Esophagus (tissue), 2 donors: ENCODE data around the gene CDCA5. TPM values are rescaled to one million over a fixed set of nuclear protein-coding genes. Genes with fewer than 3 reads are reported as not detected.

Source experiments
- H3K27ac ChIP-seq, 2 donors: one replicate each; pipeline ENCODE4 v1.5.1; 2013; ENCODE audit warnings: low read depth in 2 of 2, mild to moderate bottlenecking in 2 of 2, inconsistent platforms in 1 of 2, low read length in 1 of 2, moderate library complexity in 1 of 2
- H3K27me3 ChIP-seq, 2 donors: one replicate each; pipeline ENCODE4 v1.6.1; 2013; ENCODE audit warnings: low read length in 2 of 2, control low read depth in 1 of 2, mild to moderate bottlenecking in 1 of 2; ENCODE audit not compliant: insufficient read depth in 2 of 2, control insufficient read depth in 1 of 2
- H3K36me3 ChIP-seq, 2 donors: one replicate each; pipeline ENCODE4 v1.6.1; 2013; ENCODE audit warnings: low read length in 1 of 2; ENCODE audit not compliant: control insufficient read depth in 2 of 2, insufficient read depth in 2 of 2
- H3K4me1 ChIP-seq, 2 donors: one replicate each; pipeline ENCODE4 v1.6.1; 2013; ENCODE audit warnings: low read length in 1 of 2; ENCODE audit not compliant: control insufficient read depth in 2 of 2, insufficient read depth in 2 of 2
- H3K4me3 ChIP-seq, 2 donors: one replicate each; pipeline ENCODE4 v1.5.1; 2013; ENCODE audit warnings: low read length in 2 of 2, mild to moderate bottlenecking in 2 of 2, low read depth in 1 of 2, moderate library complexity in 1 of 2
- H3K9me3 ChIP-seq, 2 donors: one replicate each; pipeline ENCODE4 v1.6.1; 2013; ENCODE audit warnings: mild to moderate bottlenecking in 2 of 2, low read depth in 1 of 2, low read length in 1 of 2, moderate library complexity in 1 of 2; ENCODE audit not compliant: control insufficient read depth in 2 of 2, insufficient read depth in 1 of 2
- WGBS, 2 donors: extraction: QIAGEN DNeasy Blood & Tissue Kit; methylation state at CpG; one replicate each; pipeline ENCODE4 v1.1.7; 2013; 5-methylcytosine and 5-hydroxymethylcytosine counted together
- polyA plus RNA-seq, 2 donors: library from polyadenylated mRNA; stranded (reverse); fragments of 200-250 nt; gene quantifications; one replicate each; pipeline ENCODE4 v1.2.3, GENCODE V29; 2013
- donor health status: healthy with polysubstance abuse.
- donor health status: Bipolar disorder and iron deficiency.

CDCA5 gene
- polyA plus RNA-seq, 2 donors, result 4.3 to 8.8 TPM

DNA sequence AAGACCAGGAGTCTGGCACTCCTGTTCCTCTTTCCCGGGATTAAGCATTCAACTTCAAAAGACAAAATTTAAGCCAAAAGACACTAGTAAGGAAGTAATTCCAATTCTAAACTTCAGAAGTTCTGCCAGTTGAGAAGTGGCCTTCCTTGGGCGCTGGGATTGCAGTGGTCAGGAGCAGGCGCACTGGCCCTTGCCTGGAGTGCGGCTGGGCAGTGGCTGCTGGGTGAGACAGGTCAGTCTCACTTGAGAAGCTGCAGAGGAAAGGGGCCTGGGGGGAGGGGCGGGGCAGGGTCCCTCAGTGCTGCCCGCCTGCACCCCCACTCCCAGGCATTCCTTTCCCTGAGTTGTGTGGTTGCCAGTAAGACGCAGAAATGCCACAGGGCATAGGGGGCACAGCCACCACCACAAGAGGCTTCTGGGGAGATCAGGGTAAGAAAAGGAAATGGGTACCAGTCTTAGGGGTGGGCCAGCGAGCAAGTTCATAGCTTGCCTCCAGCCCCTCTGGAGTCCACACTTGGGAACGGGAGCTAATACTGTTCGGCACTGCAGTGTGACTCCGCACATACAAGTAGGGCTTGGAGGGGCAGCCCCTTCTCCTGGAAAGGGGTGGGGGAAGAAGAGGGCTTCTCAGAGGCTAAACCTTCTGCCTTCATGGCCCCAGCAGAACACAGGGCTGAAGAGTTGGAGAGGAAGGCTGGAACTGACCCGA, 43.8 kb upstream of the CDCA5 start:
- H3K4me3 ChIP-seq, result no peak overlapping the region
- WGBS, 2 donors, result 73 to 79% methylated on average over 12 of the region's 12 CpGs
- no peaks in the 10 kb centered on the region for H3K27me3 ChIP-seq
- H3K27ac ChIP-seq, result no peak overlapping the region
- H3K9me3 ChIP-seq, result no peaks in the 10 kb centered on the region
- H3K36me3 ChIP-seq, result peaks cover 38 to 61% of the 10 kb centered on the region in 2 donors
- H3K4me1 ChIP-seq, result peaks cover 0 to 6% of the 10 kb centered on the region in 2 donors

- no peak overlapping the region for H3K27ac ChIP-seq
- peaks cover 38 to 52% of the 10 kb centered on the region in 2 donors for H3K36me3 ChIP-seq
- 69 to 70% methylated on average over 6 of the region's 6 CpGs for WGBS, 2 donors
- H3K9me3 ChIP-seq, result no peaks in the 10 kb centered on the region
- no peaks in the 10 kb centered on the region for H3K27me3 ChIP-seq
- peaks cover 0 to 4% of the 10 kb centered on the region in 2 donors for H3K4me1 ChIP-seq
- H3K4me3 ChIP-seq, result no peak overlapping the region
These were observed 42.9 kb upstream of the CDCA5 start for GRCh38 chr11:65126624-65127274.

GRCh38 chr11:65125197-65126056, 41.6 kb upstream of the CDCA5 start:
- H3K4me1 ChIP-seq, result peaks cover 0 to 4% of the 10 kb centered on the region in 2 donors
- H3K4me3 ChIP-seq, result no peak overlapping the region
- H3K27me3 ChIP-seq, result no peaks in the 10 kb centered on the region
- no peaks in the 10 kb centered on the region for H3K9me3 ChIP-seq
- H3K36me3 ChIP-seq, result peaks cover 34 to 42% of the 10 kb centered on the region in 2 donors
- 87 to 88% methylated on average over 12 of the region's 12 CpGs for WGBS, 2 donors
- H3K27ac ChIP-seq, result no peak overlapping the region

GRCh38 chr11:65124480-65125196, 40.8 kb upstream of the CDCA5 start:
- Histone ChIP-seq H3K27ac (no peak overlapping the region), H3K4me1 (peaks cover 0 to 4% of the 10 kb centered on the region in 2 donors), H3K36me3 (peaks cover 28 to 42% of the 10 kb centered on the region in 2 donors), H3K4me3 (no peak overlapping the region), H3K9me3 (no peaks in the 10 kb centered on the region), H3K27me3 (no peaks in the 10 kb centered on the region)
- WGBS, 2 donors, result 87 to 92% methylated on average over 5 of the region's 5 CpGs

- Histone ChIP-seq H3K4me3 (peak within 1 kb of the TSS; percentile 76 to 92), H3K4me1 (peaks cover 0 to 4% of the 10 kb centered on the region in 2 donors), H3K9me3 (no peaks in the 10 kb centered on the region), H3K27ac (peak within 1 kb of the TSS; percentile 97 to 98), H3K36me3 (peaks cover 11 to 29% of the 10 kb centered on the region in 2 donors), H3K27me3 (no peaks in the 10 kb centered on the region)
- 0% methylated on average over 58 to 64 of the region's 64 CpGs for WGBS, 2 donors
These were observed 38.2 kb upstream of the CDCA5 start, which contains the start of the genes FAU and MRPL49 for GRCh38 chr11:65121865-65122696. TSS of gene FAU (minus strand) at chr11:65122134. CDS start at chr11:65121813, 321 bp downstream. TSS of gene MRPL49 (plus strand) at chr11:65122321. CDS start at chr11:65122347, 26 bp downstream.

GRCh38 chr11:65121447-65121864, 37.6 kb upstream of the CDCA5 start:
- H3K9me3 ChIP-seq, result no peaks in the 10 kb centered on the region
- H3K4me1 ChIP-seq, result peaks cover 0 to 2% of the 10 kb centered on the region in 2 donors
- H3K36me3 ChIP-seq, result peaks cover 11 to 24% of the 10 kb centered on the region in 2 donors
- no peaks in the 10 kb centered on the region for H3K27me3 ChIP-seq
- peak overlapping the region; percentile 76 to 92 for H3K4me3 ChIP-seq
- WGBS, 2 donors, result 1% methylated on average over 22 of the region's 22 CpGs
- H3K27ac ChIP-seq, result peak overlapping the region; percentile 94 to 98

- H3K36me3 ChIP-seq, result peaks cover 9 to 22% of the 10 kb centered on the region in 2 donors
These were observed 37.0 kb upstream of the CDCA5 start for GRCh38 chr11:65120831-65121230.

GRCh38 chr11:65119670-65119995, 35.8 kb upstream of the CDCA5 start:
- peaks cover 4 to 15% of the 10 kb centered on the region in 2 donors for H3K4me1 ChIP-seq
- no peaks in the 10 kb centered on the region for H3K27me3 ChIP-seq
- peaks cover 0 to 22% of the 10 kb centered on the region in 2 donors for H3K36me3 ChIP-seq
- H3K9me3 ChIP-seq, result no peaks in the 10 kb centered on the region
- H3K4me3 ChIP-seq, result no peak overlapping the region
- H3K27ac ChIP-seq, result peak overlapping the region in 1 of 2 donors; percentile 18

More at GRCh38 chr11:65120831-65121230, 37.0 kb upstream of the CDCA5 start:
- Histone ChIP-seq H3K4me1 (peaks cover 1 to 9% of the 10 kb centered on the region in 2 donors), H3K9me3 (no peaks in the 10 kb centered on the region), H3K4me3 (peak overlapping the region in 1 of 2 donors; percentile 76), H3K27me3 (no peaks in the 10 kb centered on the region), H3K27ac (peak overlapping the region; percentile 94 to 98)
- 76 to 81% methylated on average over 3 of the region's 3 CpGs for WGBS, 2 donors
